A673 (cell line): ENCODE results near the gene DDX3X. TPM values are rescaled to one million over a fixed set of nuclear protein-coding genes. Genes with fewer than 3 reads are reported as not detected.

Source experiments
- BruUV-seq: library from RNA; stranded (reverse); fragments of 400-500 nt; replicated peaks from 2 replicates; lab custom pipeline; 2021; lab: Mats Ljungman, UMichigan
- CTCF ChIA-PET: fragments of 300-600 bp; sonication (Branson Sonifier 250); formaldehyde crosslinking; loops from one replicate; lab custom pipeline; 2022; ENCODE audit warnings: antibody characterized with exemption; lab: Charles Lee
- POLR2A ChIA-PET: fragments of 300-600 bp; sonication (Branson Sonifier 250); formaldehyde crosslinking; loops from one replicate; lab custom pipeline; 2022; ENCODE audit warnings: antibody characterized with exemption; ENCODE audit not compliant: low non-redundant PET; lab: Charles Lee
- DNase-seq: peaks from one replicate; pipeline ENCODE4 v3.0.0-alpha.2; 2015; ENCODE audit warnings: low spot score
- H3K27ac ChIP-seq: fragments of 200-600 bp; sonication (generic); 2 replicates; pipeline ENCODE4 v1.5.1; 2016; ENCODE audit warnings: mixed run types, low read depth, mild to moderate bottlenecking, mixed read lengths, antibody characterized with exemption, low read length; ENCODE audit not compliant: poor library complexity, severe bottlenecking
- H3K27me3 ChIP-seq: fragments of 200-600 bp; sonication (generic); replicated peaks from 2 replicates; pipeline ENCODE4 v1.6.1; 2017; ENCODE audit warnings: mixed run types, low read depth, mild to moderate bottlenecking, mixed read lengths, antibody characterized with exemption, low read length; ENCODE audit not compliant: insufficient read depth, poor library complexity
- H3K36me3 ChIP-seq: fragments of 200-600 bp; sonication (generic); 2 replicates; pipeline ENCODE4 v1.6.1; 2016; ENCODE audit warnings: mixed run types, mild to moderate bottlenecking, mixed read lengths, antibody characterized with exemption, low read length; ENCODE audit not compliant: insufficient read depth, poor library complexity, severe bottlenecking
- H3K4me1 ChIP-seq: fragments of 200-600 bp; sonication (generic); 2 replicates; pipeline ENCODE4 v1.6.1; 2017; ENCODE audit warnings: mixed run types, mild to moderate bottlenecking, mixed read lengths, antibody characterized with exemption, low read length; ENCODE audit not compliant: insufficient read depth, poor library complexity, severe bottlenecking
- H3K4me3 ChIP-seq: fragments of 200-600 bp; sonication (generic); 2 replicates; pipeline ENCODE4 v1.5.1; 2016; ENCODE audit warnings: low read depth, mixed run types, mild to moderate bottlenecking, mixed read lengths, low read length; ENCODE audit not compliant: poor library complexity, severe bottlenecking
- H3K9me3 ChIP-seq: fragments of 200-600 bp; sonication (generic); 2 replicates; pipeline ENCODE4 v1.6.1; 2016; ENCODE audit warnings: mixed run types, low read depth, mild to moderate bottlenecking, mixed read lengths, antibody characterized with exemption, low read length; ENCODE audit not compliant: poor library complexity, severe bottlenecking
- EZH2 ChIP-seq: fragments of 200-600 bp; sonication (generic); IDR thresholded peaks from 2 replicates; pipeline ENCODE4 v1.6.1; 2017; ENCODE audit warnings: borderline replicate concordance, low read depth, mild to moderate bottlenecking, mixed read lengths, antibody characterized with exemption, low read length; ENCODE audit not compliant: poor library complexity, severe bottlenecking
- intact Hi-C: fragments of 100-400 bp; cut with micrococcal nuclease; formaldehyde crosslinking; loops from one replicate; pipeline ENCODE4 v1.10.0; 2022; ENCODE audit not compliant: unreplicated experiment
- total RNA-seq: library from RNA; stranded (reverse); gene quantifications from 2 replicates; pipeline ENCODE4 v1.2.3, GENCODE V29; 2021
- TF ChIP-seq, protein P1 (sequence below): fragments of 300-800, 200-600 bp; sonication (generic); conservative IDR thresholded peaks from 2 replicates; pipeline ENCODE4 v1.5.1; 2017; ENCODE audit warnings: low read depth, mild to moderate bottlenecking, antibody characterized with exemption, low read length, moderate library complexity, mixed read lengths

The DDX3X gene
- total RNA-seq, 1 experiment from 2014 or later = 454 TPM

- Histone ChIP-seq H3K27ac (no peak overlapping the region), H3K4me3 (no peak overlapping the region), H3K36me3 (no peaks in the 10 kb centered on the region), H3K27me3 (no peaks in the 10 kb centered on the region), H3K9me3 (no peaks in the 10 kb centered on the region), H3K4me1 (peaks cover 27% of the 10 kb centered on the region)
- POLR2A ChIA-PET = no interaction called here
- intact Hi-C loops = no loop called here
- TF ChIP-seq, protein P1, sequence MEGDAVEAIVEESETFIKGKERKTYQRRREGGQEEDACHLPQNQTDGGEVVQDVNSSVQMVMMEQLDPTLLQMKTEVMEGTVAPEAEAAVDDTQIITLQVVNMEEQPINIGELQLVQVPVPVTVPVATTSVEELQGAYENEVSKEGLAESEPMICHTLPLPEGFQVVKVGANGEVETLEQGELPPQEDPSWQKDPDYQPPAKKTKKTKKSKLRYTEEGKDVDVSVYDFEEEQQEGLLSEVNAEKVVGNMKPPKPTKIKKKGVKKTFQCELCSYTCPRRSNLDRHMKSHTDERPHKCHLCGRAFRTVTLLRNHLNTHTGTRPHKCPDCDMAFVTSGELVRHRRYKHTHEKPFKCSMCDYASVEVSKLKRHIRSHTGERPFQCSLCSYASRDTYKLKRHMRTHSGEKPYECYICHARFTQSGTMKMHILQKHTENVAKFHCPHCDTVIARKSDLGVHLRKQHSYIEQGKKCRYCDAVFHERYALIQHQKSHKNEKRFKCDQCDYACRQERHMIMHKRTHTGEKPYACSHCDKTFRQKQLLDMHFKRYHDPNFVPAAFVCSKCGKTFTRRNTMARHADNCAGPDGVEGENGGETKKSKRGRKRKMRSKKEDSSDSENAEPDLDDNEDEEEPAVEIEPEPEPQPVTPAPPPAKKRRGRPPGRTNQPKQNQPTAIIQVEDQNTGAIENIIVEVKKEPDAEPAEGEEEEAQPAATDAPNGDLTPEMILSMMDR = no peak
- TF ChIP-seq EZH2 = no peak
- CTCF ChIA-PET = no interaction called here
- no peak for DNase-seq
- no TSS peak for BruUV-seq
These were observed 4.9 kb upstream of the DDX3X start for GRCh38 chrX:41329101-41329500.

DNA sequence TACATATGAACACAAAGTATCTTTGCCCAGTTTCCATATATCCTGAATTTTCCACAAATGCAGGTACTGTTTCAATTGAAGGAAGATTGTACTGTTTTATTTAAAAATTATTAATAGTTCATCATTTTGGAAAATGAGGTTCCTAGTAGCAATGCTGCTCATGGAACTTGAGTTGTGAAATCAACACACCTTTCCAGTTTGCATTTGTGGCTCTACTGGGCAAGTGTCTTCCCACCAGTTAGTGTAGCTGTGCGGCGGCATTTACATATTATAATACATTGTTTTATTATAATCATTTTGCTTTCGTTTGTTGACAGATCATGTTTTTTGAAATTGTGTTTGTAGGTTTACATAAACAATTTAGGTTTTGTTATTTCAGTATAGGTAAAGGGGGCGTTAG is 2.0 kb upstream of the DDX3X start:
- intact Hi-C loops = no loop called here
- no TSS peak for BruUV-seq
- POLR2A ChIA-PET = no interaction called here
- H3K27ac ChIP-seq = no peak overlapping the region
- H3K27me3 ChIP-seq = no peaks in the 10 kb centered on the region
- TF ChIP-seq, protein P1 = no peak
- TF ChIP-seq EZH2 = no peak
- H3K9me3 ChIP-seq = no peaks in the 10 kb centered on the region
- H3K36me3 ChIP-seq = no peaks in the 10 kb centered on the region
- no peak for DNase-seq
- H3K4me1 ChIP-seq = peaks cover 39% of the 10 kb centered on the region
- H3K4me3 ChIP-seq = no peak overlapping the region
- CTCF ChIA-PET = no interaction called here

GRCh38 chrX:41332408-41333002 is 1.5 kb upstream of the DDX3X start:
- BruUV-seq = no TSS peak
- H3K27ac ChIP-seq = peak overlapping the region; percentile 100
- DNase-seq = no peak
- H3K27me3 ChIP-seq = no peaks in the 10 kb centered on the region
- H3K4me1 ChIP-seq = peaks cover 41% of the 10 kb centered on the region
- ChIA-PET CTCF (no interaction called here), POLR2A (no interaction called here)
- TF ChIP-seq EZH2 = no peak
- TF ChIP-seq, protein P1 = no peak
- intact Hi-C loops = no loop called here
- peaks cover under 1% of the 10 kb centered on the region for H3K36me3 ChIP-seq
- H3K4me3 ChIP-seq = peak overlapping the region; percentile 81
- no peaks in the 10 kb centered on the region for H3K9me3 ChIP-seq
